Sigmoid colon (tissue), 7 donors: ENCODE measurements around the gene VWA3A. TPM values are rescaled to one million over a fixed set of nuclear protein-coding genes. Genes with fewer than 3 reads are reported as not detected.

Source experiments
- DNase-seq: peaks from one replicate; pipeline ENCODE4 v3.0.0-alpha.2; 2019
- H3K27ac ChIP-seq, 4 donors: fragments of 200-600 bp; sonication (generic); one replicate each; pipeline ENCODE4 v1.5.1; 2016 to 2019; ENCODE audit warnings: mild to moderate bottlenecking in 1 of 4
- H3K27me3 ChIP-seq, 3 donors: fragments of 200-600 bp; sonication (generic); one replicate each; pipeline ENCODE4 v1.5.1; 2019; ENCODE audit warnings: mild to moderate bottlenecking in 1 of 3
- H3K36me3 ChIP-seq, 4 donors: fragments of 200-600 bp; sonication (generic); one replicate each; pipeline ENCODE4 v1.5.1; 2016 to 2019
- H3K4me1 ChIP-seq, 4 donors: fragments of 200-600 bp; sonication (generic); one replicate each; pipeline ENCODE4 v1.5.1; 2017 to 2019
- H3K4me3 ChIP-seq, 4 donors: fragments of 200-600 bp; sonication (generic); one replicate each; pipeline ENCODE4 v1.5.1; 2017 to 2019; ENCODE audit warnings: mild to moderate bottlenecking in 2 of 4, moderate library complexity in 1 of 4
- H3K9me3 ChIP-seq, 4 donors: fragments of 200-600 bp in 3 of 4; sonication (generic) in 3 of 4; one replicate each; pipeline versions ENCODE4 v1.5.1 to v1.6.1; 2013 to 2019
- CTCF ChIP-seq, 4 experiments: fragments of 450-650 bp in 3 of 4; fragments of 200-600 bp in 1 of 4; IDR thresholded peaks; one replicate each; pipeline ENCODE4 v1.5.1; 2016 to 2019; ENCODE audit warnings: antibody characterized with exemption in 4 of 4, mild to moderate bottlenecking in 3 of 4, moderate library complexity in 2 of 4
- EP300 ChIP-seq, 4 donors: sonication (generic); formaldehyde crosslinking; IDR thresholded peaks; one replicate each; pipeline ENCODE4 v1.6.1; 2017; ENCODE audit warnings: antibody characterized with exemption in 4 of 4
- POLR2A ChIP-seq, 2 donors: fragments of 450-650 bp; IDR thresholded peaks; one replicate each; pipeline ENCODE4 v1.6.1; 2016; ENCODE audit warnings: antibody characterized with exemption in 2 of 2, mild to moderate bottlenecking in 2 of 2, moderate library complexity in 2 of 2
- POLR2AphosphoS5 ChIP-seq, 4 donors: sonication (generic); formaldehyde crosslinking; IDR thresholded peaks; one replicate each; pipeline ENCODE4 v1.6.1; 2017; ENCODE audit warnings: antibody characterized with exemption in 4 of 4
- WGBS, 2 donors: extraction: QIAGEN DNeasy Blood & Tissue Kit; methylation state at CpG; one replicate each; pipeline ENCODE4 v1.1.7; 2013; 5-methylcytosine and 5-hydroxymethylcytosine counted together
- intact Hi-C: fragments of 100-400 bp; cut with DNase I; formaldehyde crosslinking; loops from one replicate; pipeline ENCODE4 v1.15.1; 2023
- polyA plus RNA-seq, 3 donors: library from polyadenylated mRNA; stranded (reverse); fragments of 200-250 nt; gene quantifications; one replicate each; pipeline ENCODE4 v1.2.3, GENCODE V29; 2013
- total RNA-seq, 4 donors: library from RNA; depleted of rRNA; stranded (reverse); fragments of >200 nt; gene quantifications; one replicate each; pipeline ENCODE4 v1.1.0, GENCODE V29; 2016
- donor health status: healthy with polysubstance abuse.
- donor health status: Bipolar disorder and iron deficiency.
- donor health status: healthy.

VWA3A gene
- total and polyA plus RNA-seq, 7 donors: under 0.01 to 0.55 (median 0.07) TPM; not detected in 4

GRCh38 chr16:22203091-22203490 lies 110.8 kb downstream of the VWA3A start:
- no peaks in the 10 kb centered on the region for H3K9me3 ChIP-seq
- TF ChIP-seq CTCF (IDR thresholded peaks at IDR 0.05) (no peak), POLR2A (IDR thresholded peaks at IDR 0.05) (no peak), EP300 (IDR thresholded peaks at IDR 0.05) (no peak), POLR2AphosphoS5 (IDR thresholded peaks at IDR 0.05) (no peak)
- intact Hi-C loops: no loop called here
- WGBS, 2 donors: 83 to 92% methylated on average over 5 of the region's 5 CpGs
- H3K4me3 ChIP-seq: no peak overlapping the region
- H3K4me1 ChIP-seq: peaks cover 0 to 32% (median 24%) of the 10 kb centered on the region in 4 donors
- DNase-seq: no peak
- H3K27me3 ChIP-seq: no peaks in the 10 kb centered on the region
- H3K27ac ChIP-seq: no peak overlapping the region
- H3K36me3 ChIP-seq: no peaks in the 10 kb centered on the region

- no peaks in the 10 kb centered on the region for H3K36me3 ChIP-seq
- H3K9me3 ChIP-seq: no peaks in the 10 kb centered on the region
- TF ChIP-seq CTCF (IDR thresholded peaks at IDR 0.05): no peak
- no peak for TF ChIP-seq POLR2A (IDR thresholded peaks at IDR 0.05)
- TF ChIP-seq EP300 (IDR thresholded peaks at IDR 0.05): no peak
- no peak for TF ChIP-seq POLR2AphosphoS5 (IDR thresholded peaks at IDR 0.05)
- H3K27ac ChIP-seq: no peak overlapping the region
- DNase-seq: no peak
- peaks cover 0 to 39% (median 33%) of the 10 kb centered on the region in 4 donors for H3K4me1 ChIP-seq
- 99 to 100% methylated on average over 2 of the region's 2 CpGs for WGBS, 2 donors
- no peaks in the 10 kb centered on the region for H3K27me3 ChIP-seq
- intact Hi-C loops: no loop called here
- no peak overlapping the region for H3K4me3 ChIP-seq
Observed at GRCh38 chr16:22204091-22204655, 111.8 kb downstream of the VWA3A start.

GRCh38 chr16:22205577-22206012 lies 113.3 kb downstream of the VWA3A start:
- DNase-seq: no peak
- TF ChIP-seq EP300 (IDR thresholded peaks at IDR 0.05): no peak
- no peak for TF ChIP-seq POLR2AphosphoS5 (IDR thresholded peaks at IDR 0.05)
- no peak for TF ChIP-seq CTCF (IDR thresholded peaks at IDR 0.05)
- TF ChIP-seq POLR2A (IDR thresholded peaks at IDR 0.05): no peak
- no peaks in the 10 kb centered on the region for H3K36me3 ChIP-seq
- no peaks in the 10 kb centered on the region for H3K9me3 ChIP-seq
- 3 to 10% methylated on average over 11 of the region's 11 CpGs for WGBS, 2 donors
- H3K27me3 ChIP-seq: no peaks in the 10 kb centered on the region
- H3K4me3 ChIP-seq: peak overlapping the region; percentile 72 to 99 (median 98)
- H3K4me1 ChIP-seq: peaks cover 0 to 42% (median 36%) of the 10 kb centered on the region in 4 donors
- peak overlapping the region; percentile 94 to 98 (median 96) for H3K27ac ChIP-seq
- intact Hi-C loops: loop anchor here (1.0 to 5.0 kb wide), 2 partner anchors 37 to 92 kb away; partner anchors contain the start of gene POLR3E

- Histone ChIP-seq H3K36me3 (no peaks in the 10 kb centered on the region), H3K4me1 (peaks cover 0 to 49% (median 43%) of the 10 kb centered on the region in 4 donors), H3K9me3 (no peaks in the 10 kb centered on the region), H3K27me3 (no peaks in the 10 kb centered on the region), H3K27ac (peak within 1 kb of the TSS; percentile 94 to 98 (median 96)), H3K4me3 (peak within 1 kb of the TSS; percentile 72 to 99 (median 98))
- peak; percentile 79 to 86 (median 82) for TF ChIP-seq POLR2AphosphoS5 (IDR thresholded peaks at IDR 0.05)
- peak; percentile 41 to 45 for TF ChIP-seq POLR2A (IDR thresholded peaks at IDR 0.05)
- peak; percentile 80 to 89 (median 85) for TF ChIP-seq CTCF (IDR thresholded peaks at IDR 0.05)
- TF ChIP-seq EP300 (IDR thresholded peaks at IDR 0.05): peak in 2 of 4 donors; percentile 24 to 46
- intact Hi-C loops: loop anchor here (1.0 to 5.0 kb wide), 2 partner anchors 36 to 91 kb away; partner anchors contain the start of gene POLR3E
- peak; percentile 98 for DNase-seq
- 0% methylated on average over 74 of the region's 74 CpGs for WGBS, 2 donors
Observed at GRCh38 chr16:22206013-22206841, 113.9 kb downstream of the VWA3A start, which contains the start of gene EEF2K. EEF2K (plus strand) TSS chr16:22206278; CDS start chr16:22225730, 19,452 bp downstream.

Other genes starting within 250 kb of the VWA3A start
- 10 to 100 TPM; 33.9 to 85.3 (median 51.0) TPM for gene NPIPB4, start 234.8 kb upstream of the VWA3A start, total RNA-seq
- 10 to 100 TPM in 1 of 3 donors, 1 to 10 TPM in 2; 3.6 to 58.2 (median 4.4) TPM for gene NPIPB4, start 234.8 kb upstream of the VWA3A start, polyA plus RNA-seq
- 100 to 1,000 TPM; 179 to 220 (median 205) TPM for gene UQCRC2, start 139.2 kb upstream of the VWA3A start, total RNA-seq
- gene UQCRC2, start 139.2 kb upstream of the VWA3A start, polyA plus RNA-seq: 100 to 1,000 TPM; 260 to 453 (median 320) TPM
- gene PDZD9, start 91.4 kb upstream of the VWA3A start, total RNA-seq: not detected
- gene PDZD9, start 91.4 kb upstream of the VWA3A start, polyA plus RNA-seq: not detected
- gene MOSMO, start 84.4 kb upstream of the VWA3A start, total RNA-seq: 10 to 100 TPM; 19.3 to 27.1 (median 21.4) TPM
- 1 to 10 TPM; 2.8 to 7.5 (median 4.2) TPM for gene MOSMO, start 84.4 kb upstream of the VWA3A start, polyA plus RNA-seq
- not detected for gene SDR42E2, start 70.0 kb downstream of the VWA3A start, total RNA-seq
- under 1 TPM in 1 of 3 donors, not detected in 2; 0.04 TPM for gene SDR42E2, start 70.0 kb downstream of the VWA3A start, polyA plus RNA-seq
- gene EEF2K, start 113.7 kb downstream of the VWA3A start, total RNA-seq: 10 to 100 TPM; 37.2 to 54.8 (median 44.2) TPM
- 10 to 100 TPM in 1 of 3 donors, 1 to 10 TPM in 2; 3.6 to 10.5 (median 3.7) TPM for gene EEF2K, start 113.7 kb downstream of the VWA3A start, polyA plus RNA-seq
- gene POLR3E, start 204.9 kb downstream of the VWA3A start, total RNA-seq: 10 to 100 TPM; 39.3 to 68.7 (median 49.4) TPM
- 10 to 100 TPM; 10.6 to 25.6 (median 11.4) TPM for gene POLR3E, start 204.9 kb downstream of the VWA3A start, polyA plus RNA-seq